Esophagus squamous epithelium (tissue), 5 donors: ENCODE measurements around the gene SLC38A9. TPM values are rescaled to one million over a fixed set of nuclear protein-coding genes. Genes with fewer than 3 reads are reported as not detected.

Experiments used
- DNase-seq: peaks from one replicate; lab custom pipeline; 2025; lab: John Stamatoyannopoulos, UW
- H3K27ac ChIP-seq, 4 donors: fragments of 200-600 bp; sonication (generic); one replicate each; pipeline ENCODE4 v1.5.1; 2016 to 2019; ENCODE audit warnings: mild to moderate bottlenecking in 1 of 4
- H3K27me3 ChIP-seq, 4 donors: fragments of 200-600 bp; sonication (generic); 1 replicate in 3 of 4; 2 replicates in 1 of 4; pipeline versions ENCODE4 v1.5.1 to v1.6.0; 2017 to 2021; ENCODE audit warnings: antibody characterized with exemption in 1 of 4
- H3K36me3 ChIP-seq, 3 donors: fragments of 200-600 bp; sonication (generic); one replicate each; pipeline ENCODE4 v1.5.1; 2016 to 2019
- H3K4me1 ChIP-seq, 3 donors: fragments of 200-600 bp; sonication (generic); one replicate each; pipeline ENCODE4 v1.5.1; 2017 to 2019
- H3K4me3 ChIP-seq, 4 donors: fragments of 200-600 bp; sonication (generic); 1 replicate in 3 of 4; 2 replicates in 1 of 4; pipeline ENCODE4 v1.5.1; 2016 to 2019; ENCODE audit warnings: mild to moderate bottlenecking in 2 of 4, moderate library complexity in 1 of 4
- H3K9me3 ChIP-seq, 3 donors: fragments of 200-600 bp; sonication (generic); one replicate each; pipeline ENCODE4 v1.5.1; 2016 to 2019
- CTCF ChIP-seq, 6 experiments: fragments of 450-650 bp in 4 of 6; fragments of 200-600 bp in 2 of 6; sonication (generic) in 2 of 6; IDR thresholded peaks; one replicate each; pipeline ENCODE4 v1.5.1; 2016 to 2019; ENCODE audit warnings: antibody characterized with exemption in 6 of 6, mild to moderate bottlenecking in 4 of 6, moderate library complexity in 4 of 6
- POLR2A ChIP-seq, 4 donors: fragments of 450-650 bp; IDR thresholded peaks; one replicate each; pipeline ENCODE4 v1.6.1; 2017; ENCODE audit warnings: antibody characterized with exemption in 4 of 4, mild to moderate bottlenecking in 4 of 4, moderate library complexity in 3 of 4
- WGBS, 2 donors: methylation state at CpG; one replicate each; pipeline ENCODE4 v1.1.5; 2018; 5-methylcytosine and 5-hydroxymethylcytosine counted together
- intact Hi-C: fragments of 100-400 bp; cut with DNase I; formaldehyde crosslinking; loops from one replicate; pipeline ENCODE4 v1.15.0; 2022
- total RNA-seq, 4 donors: library from RNA; depleted of rRNA; stranded (reverse); fragments of >200 nt; gene quantifications; one replicate each; pipeline ENCODE4 v1.1.0, GENCODE V29; 2016
- donor health status: DM: yes; HTN: yes; CAD: no.

SLC38A9 gene
- total RNA-seq, 4 donors from 2014 or later, result 16.0 to 29.8 (median 23.3) TPM

- no peaks in the 10 kb centered on the region for H3K27me3 ChIP-seq
- intact Hi-C loops, result no loop called here
- H3K4me3 ChIP-seq, result no peak overlapping the region
- peaks cover 0 to 61% (median 41%) of the 10 kb centered on the region in 3 donors for H3K4me1 ChIP-seq
- peak overlapping the region; percentile 27 to 90 (median 80) for H3K27ac ChIP-seq
- H3K36me3 ChIP-seq, result no peaks in the 10 kb centered on the region
- WGBS, 2 donors, result 70 to 81% methylated on average over 5 of the region's 5 CpGs
- no peak for TF ChIP-seq POLR2A (IDR thresholded peaks at IDR 0.05)
- no peak for TF ChIP-seq CTCF (IDR thresholded peaks at IDR 0.05)
- DNase-seq, result no peak
- H3K9me3 ChIP-seq, result no peaks in the 10 kb centered on the region
Measured at GRCh38 chr5:55603922-55604321, 108.2 kb downstream of the SLC38A9 start.

- Histone ChIP-seq H3K4me3 (peak overlapping the region in 1 of 4 donors; percentile 31), H3K36me3 (no peaks in the 10 kb centered on the region), H3K4me1 (peaks cover 8 to 83% (median 57%) of the 10 kb centered on the region in 3 donors), H3K27me3 (no peaks in the 10 kb centered on the region), H3K27ac (peak overlapping the region; percentile 59 to 93 (median 88)), H3K9me3 (no peaks in the 10 kb centered on the region)
- 29 to 53% methylated on average over 1 of the region's 1 CpG for WGBS, 2 donors
- intact Hi-C loops, result no loop called here
- no peak for DNase-seq
- TF ChIP-seq POLR2A (IDR thresholded peaks at IDR 0.05), result no peak
- TF ChIP-seq CTCF (IDR thresholded peaks at IDR 0.05), result no peak
Measured at GRCh38 chr5:55601628-55602027, 110.5 kb downstream of the SLC38A9 start.

- no peak for TF ChIP-seq CTCF (IDR thresholded peaks at IDR 0.05)
- TF ChIP-seq POLR2A (IDR thresholded peaks at IDR 0.05), result peak in 1 of 4 donors; percentile 20
- H3K36me3 ChIP-seq, result no peaks in the 10 kb centered on the region
- H3K4me3 ChIP-seq, result peak overlapping the region in 1 of 4 donors; percentile 31
- no peaks in the 10 kb centered on the region for H3K9me3 ChIP-seq
- peak overlapping the region; percentile 59 to 93 (median 88) for H3K27ac ChIP-seq
- DNase-seq, result peak; percentile 9
- 11 to 13% methylated on average over 7 to 8 of the region's 8 CpGs for WGBS, 2 donors
- intact Hi-C loops, result no loop called here
- peaks cover 9 to 84% (median 57%) of the 10 kb centered on the region in 3 donors for H3K4me1 ChIP-seq
- H3K27me3 ChIP-seq, result no peaks in the 10 kb centered on the region
Measured at GRCh38 chr5:55601204-55601618, 110.9 kb downstream of the SLC38A9 start.

GRCh38 chr5:55600497-55601203, 111.5 kb downstream of the SLC38A9 start:
- no peak for DNase-seq
- no peaks in the 10 kb centered on the region for H3K27me3 ChIP-seq
- peak overlapping the region; percentile 59 to 93 (median 88) for H3K27ac ChIP-seq
- intact Hi-C loops, result no loop called here
- H3K4me3 ChIP-seq, result peak overlapping the region in 2 of 4 donors; percentile 5 to 31
- 18 to 20% methylated on average over 6 of the region's 6 CpGs for WGBS, 2 donors
- H3K36me3 ChIP-seq, result no peaks in the 10 kb centered on the region
- no peak for TF ChIP-seq CTCF (IDR thresholded peaks at IDR 0.05)
- TF ChIP-seq POLR2A (IDR thresholded peaks at IDR 0.05), result no peak
- H3K4me1 ChIP-seq, result peaks cover 9 to 84% (median 57%) of the 10 kb centered on the region in 3 donors
- H3K9me3 ChIP-seq, result no peaks in the 10 kb centered on the region

GRCh38 chr5:55600086-55600485, 112.0 kb downstream of the SLC38A9 start:
- TF ChIP-seq CTCF (IDR thresholded peaks at IDR 0.05) (no peak), POLR2A (IDR thresholded peaks at IDR 0.05) (no peak)
- peaks cover 9 to 84% (median 57%) of the 10 kb centered on the region in 3 donors for H3K4me1 ChIP-seq
- peak overlapping the region in 1 of 4 donors; percentile 31 for H3K4me3 ChIP-seq
- H3K36me3 ChIP-seq, result no peaks in the 10 kb centered on the region
- no peaks in the 10 kb centered on the region for H3K27me3 ChIP-seq
- no peak for DNase-seq
- intact Hi-C loops, result no loop called here
- 55 to 66% methylated on average over 1 to 3 of the region's 3 CpGs for WGBS, 2 donors
- H3K9me3 ChIP-seq, result no peaks in the 10 kb centered on the region
- peak overlapping the region; percentile 59 to 93 (median 88) for H3K27ac ChIP-seq
